ENCODE data around the gene MYB.
A peak's percentile ranks its signal among the peaks of the same experiment; 100 is the strongest.
"Not testable (repeated sequence)": the region's sequence is repeated elsewhere in the genome, so short reads cannot be mapped to it uniquely, and the experiment has no call there.

The MYB gene

GRCh38 chr6:135224037-135224647 lies 43.0 kb downstream of the MYB start:
- no peak for DNase-seq

DNA sequence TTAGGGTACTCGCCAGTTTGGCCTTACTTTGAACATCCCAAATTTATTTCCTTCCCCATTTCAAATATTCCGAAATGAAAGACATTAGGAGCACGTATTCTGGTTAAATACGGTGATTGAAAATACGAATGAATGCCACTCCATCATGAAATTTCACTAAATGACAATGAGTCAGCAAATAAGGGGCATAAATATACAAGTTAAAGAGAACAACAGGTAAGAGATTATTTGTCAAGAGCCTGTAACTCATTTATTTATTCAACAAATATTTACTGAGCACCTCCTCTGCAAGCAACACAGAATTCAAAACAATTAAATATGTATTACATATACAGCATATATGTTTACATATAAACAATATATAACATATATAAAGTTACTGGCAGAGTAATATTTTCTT lies 44.8 kb downstream of the MYB start:
- no peak for DNase-seq

- DNase-seq = no peak
Observed at GRCh38 chr6:135226537-135226936, 45.4 kb downstream of the MYB start.

DNA sequence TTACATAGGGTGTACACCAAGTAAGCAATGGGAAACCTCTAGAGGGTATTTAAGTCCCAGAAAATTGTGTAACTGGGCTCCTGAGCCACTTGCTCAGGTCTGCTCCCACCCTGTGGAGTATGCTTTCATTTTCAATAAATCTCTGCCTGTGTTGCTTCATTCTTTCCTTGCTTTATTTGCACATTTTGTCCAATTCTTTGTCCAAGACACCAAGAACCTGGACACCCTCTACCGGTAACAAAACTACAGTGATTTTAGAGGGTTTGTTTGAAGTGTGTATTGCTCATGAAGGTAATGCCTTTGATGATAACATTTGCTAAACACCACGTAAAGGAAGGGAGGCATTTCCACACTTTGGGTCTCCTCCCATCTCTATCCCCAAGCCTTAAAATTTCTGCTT lies 46.2 kb downstream of the MYB start:
- DNase-seq = no peak

DNA sequence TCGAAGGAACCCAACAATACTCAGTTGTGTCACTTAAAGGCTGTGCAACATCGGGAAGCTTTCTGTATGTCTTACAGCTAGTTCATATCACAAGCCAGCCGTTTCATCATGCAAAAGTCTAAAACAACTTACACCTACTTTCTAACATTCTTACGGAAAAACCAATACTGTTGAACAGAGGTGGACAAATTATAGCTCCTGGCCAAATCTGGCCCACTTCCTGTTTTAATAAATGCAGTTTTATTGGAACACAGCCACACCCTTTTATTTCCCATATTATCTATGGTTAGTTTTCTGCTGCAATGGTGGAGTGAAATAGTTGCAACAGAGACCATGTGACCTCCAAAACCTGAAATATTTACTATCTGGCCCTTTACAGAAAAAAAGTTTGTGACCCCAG lies 46.6 kb downstream of the MYB start:
- DNase-seq = no peak

DNA sequence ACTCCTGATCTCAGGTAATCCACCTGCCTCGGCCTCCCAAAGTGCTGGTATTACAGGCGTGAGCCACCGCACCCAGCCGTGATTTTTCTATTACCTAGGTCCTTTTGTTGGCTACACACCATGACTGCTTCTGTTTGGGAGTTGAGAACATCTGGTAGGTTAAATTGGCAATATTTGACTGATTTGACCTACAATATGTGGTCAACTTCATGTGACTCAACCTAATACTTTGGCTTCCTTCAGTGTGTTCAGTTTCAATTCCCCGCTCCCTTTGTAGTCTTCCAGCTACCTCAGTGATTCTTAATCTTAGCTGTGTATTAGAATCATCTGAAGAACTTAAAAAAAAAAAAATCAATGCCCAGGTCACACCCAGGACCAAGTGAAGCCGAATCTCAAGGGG lies 47.4 kb downstream of the MYB start:
- DNase-seq = no peak

- DNase-seq = no peak
Observed at GRCh38 chr6:135229996-135230395, 48.9 kb downstream of the MYB start.

GRCh38 chr6:135230711-135231468 lies 49.8 kb downstream of the MYB start:
- DNase-seq = no peak

DNA sequence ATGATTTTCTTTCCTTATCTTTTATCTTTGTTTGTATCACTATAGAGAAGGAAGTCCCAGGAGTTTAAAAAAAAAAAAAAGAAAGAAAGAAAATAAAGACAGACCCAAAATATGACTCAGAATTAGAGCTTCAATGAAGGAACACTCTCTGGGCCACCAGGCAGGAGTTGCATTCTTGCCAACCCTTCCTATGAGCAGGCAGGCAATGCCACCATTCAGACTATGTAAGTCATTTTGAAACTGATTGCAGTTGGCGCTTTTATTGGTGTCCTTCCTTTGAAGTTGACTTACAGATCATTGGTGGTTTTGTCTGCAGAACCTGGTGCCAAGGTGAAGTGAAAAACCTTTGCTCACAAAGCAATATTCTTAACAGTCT lies 50.3 kb downstream of the MYB start:
- no peak for DNase-seq

DNA sequence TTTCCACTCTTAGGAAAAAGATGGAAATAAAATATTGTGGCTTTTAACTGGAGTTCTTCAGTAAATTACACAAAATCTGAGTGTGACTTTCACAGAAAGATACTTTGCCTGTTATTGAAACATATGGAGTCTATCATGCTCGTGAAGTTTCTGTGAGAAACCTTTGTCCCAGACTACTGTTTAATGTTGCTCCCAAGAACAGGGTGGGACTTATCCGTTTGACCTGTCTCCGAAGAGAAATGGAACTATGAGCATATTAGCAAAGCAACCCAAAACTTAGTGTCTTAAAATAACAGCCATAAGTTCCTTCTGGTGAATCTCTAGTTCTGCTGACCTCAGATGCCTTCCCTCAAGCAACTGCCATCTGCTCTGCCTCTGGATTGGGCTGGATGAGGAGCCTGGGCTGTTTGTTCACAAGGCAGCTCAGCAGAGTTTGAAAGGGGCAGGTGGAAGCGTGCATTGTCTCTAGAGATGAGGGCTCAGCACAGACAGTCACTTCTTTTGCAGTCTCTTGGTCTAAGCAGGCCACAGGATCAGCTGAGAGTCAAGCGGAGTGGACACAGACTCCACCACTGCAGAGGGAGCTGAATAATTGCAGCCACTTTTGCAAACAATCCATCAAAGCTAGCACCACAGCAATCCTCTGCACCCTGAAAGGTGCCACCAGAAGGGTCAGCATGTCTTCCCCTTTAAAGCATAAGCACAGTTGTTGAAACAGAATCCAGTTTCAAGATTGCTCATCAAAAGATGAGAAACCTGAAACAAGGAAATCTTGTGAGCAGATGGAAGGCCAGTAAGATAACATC lies 52.8 kb downstream of the MYB start:
- DNase-seq = no peak

DNA sequence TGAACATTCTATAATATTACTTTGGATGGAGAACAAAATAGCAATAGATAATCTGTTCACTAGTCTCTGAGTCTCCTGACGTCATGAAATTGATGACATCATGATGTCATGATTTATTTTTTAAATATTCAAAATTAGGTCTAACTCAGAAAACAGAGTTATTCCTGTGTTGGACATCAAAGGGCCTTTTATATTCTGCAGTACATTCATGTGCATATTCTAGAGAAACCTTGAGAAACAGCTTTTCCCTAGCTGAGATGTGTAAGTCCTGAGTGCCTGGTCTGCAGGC lies 53.3 kb downstream of the MYB start:
- no peak for DNase-seq

- DNase-seq = no peak
Observed at GRCh38 chr6:135235716-135236115, 54.6 kb downstream of the MYB start.

DNA sequence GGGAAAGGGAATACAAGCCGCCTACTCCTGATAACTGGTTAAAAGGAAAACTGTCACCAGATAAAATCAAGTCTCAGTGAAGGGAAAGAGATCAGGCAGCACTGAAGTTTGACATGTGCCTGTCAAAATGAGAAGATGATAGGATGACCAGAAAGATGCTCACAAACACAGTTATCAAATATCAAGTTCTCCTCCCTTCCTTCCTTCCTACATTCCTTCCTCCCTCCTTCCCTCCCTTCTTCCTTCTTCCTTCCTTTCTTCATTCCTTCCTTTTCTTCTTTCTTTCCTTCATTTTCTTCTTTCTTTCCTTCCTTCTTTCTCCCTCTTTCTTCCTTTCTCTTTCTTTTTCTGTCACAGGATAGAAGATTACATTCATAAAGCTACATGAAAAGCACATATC lies 55.2 kb downstream of the MYB start:
- DNase-seq = no peak

DNA sequence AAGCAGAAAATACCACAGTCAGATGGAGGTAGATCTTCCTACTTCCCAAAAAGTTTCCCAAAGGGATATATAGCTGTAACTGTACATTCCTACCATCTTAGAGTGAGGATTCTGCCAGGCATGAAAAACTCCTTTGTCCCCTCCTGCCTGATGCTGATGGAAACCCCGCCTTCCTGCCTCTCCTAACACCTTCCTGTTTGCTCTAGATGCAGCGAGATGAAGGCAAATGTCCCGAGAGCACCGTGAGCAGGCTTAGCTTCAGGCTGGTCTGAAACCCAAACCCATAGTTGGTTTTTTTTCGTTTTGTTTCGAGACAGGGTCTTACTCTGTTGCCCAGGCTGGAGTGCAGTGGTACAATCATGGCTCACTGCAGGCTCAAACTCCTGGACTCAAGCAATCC lies 55.6 kb downstream of the MYB start:
- DNase-seq = no peak

DNA sequence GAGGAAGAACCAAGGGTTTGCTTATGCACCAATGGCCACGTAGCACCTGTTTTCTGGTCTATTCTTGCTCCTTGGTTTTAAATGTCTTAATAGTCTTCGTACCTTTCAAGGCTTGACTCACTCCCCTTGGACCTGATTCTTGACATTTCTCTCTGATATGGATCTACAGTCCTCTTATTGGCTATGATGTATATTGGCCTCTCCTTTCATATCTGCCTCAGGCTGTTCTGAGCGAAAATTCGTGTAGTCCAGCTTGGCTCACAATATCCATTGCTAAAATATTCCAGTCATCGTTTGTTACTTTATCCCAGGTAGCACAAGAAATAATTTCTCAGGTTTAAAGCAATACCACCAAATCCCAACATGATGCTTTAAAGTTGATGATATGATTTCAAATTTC lies 59.6 kb downstream of the MYB start:
- no peak for DNase-seq

DNA sequence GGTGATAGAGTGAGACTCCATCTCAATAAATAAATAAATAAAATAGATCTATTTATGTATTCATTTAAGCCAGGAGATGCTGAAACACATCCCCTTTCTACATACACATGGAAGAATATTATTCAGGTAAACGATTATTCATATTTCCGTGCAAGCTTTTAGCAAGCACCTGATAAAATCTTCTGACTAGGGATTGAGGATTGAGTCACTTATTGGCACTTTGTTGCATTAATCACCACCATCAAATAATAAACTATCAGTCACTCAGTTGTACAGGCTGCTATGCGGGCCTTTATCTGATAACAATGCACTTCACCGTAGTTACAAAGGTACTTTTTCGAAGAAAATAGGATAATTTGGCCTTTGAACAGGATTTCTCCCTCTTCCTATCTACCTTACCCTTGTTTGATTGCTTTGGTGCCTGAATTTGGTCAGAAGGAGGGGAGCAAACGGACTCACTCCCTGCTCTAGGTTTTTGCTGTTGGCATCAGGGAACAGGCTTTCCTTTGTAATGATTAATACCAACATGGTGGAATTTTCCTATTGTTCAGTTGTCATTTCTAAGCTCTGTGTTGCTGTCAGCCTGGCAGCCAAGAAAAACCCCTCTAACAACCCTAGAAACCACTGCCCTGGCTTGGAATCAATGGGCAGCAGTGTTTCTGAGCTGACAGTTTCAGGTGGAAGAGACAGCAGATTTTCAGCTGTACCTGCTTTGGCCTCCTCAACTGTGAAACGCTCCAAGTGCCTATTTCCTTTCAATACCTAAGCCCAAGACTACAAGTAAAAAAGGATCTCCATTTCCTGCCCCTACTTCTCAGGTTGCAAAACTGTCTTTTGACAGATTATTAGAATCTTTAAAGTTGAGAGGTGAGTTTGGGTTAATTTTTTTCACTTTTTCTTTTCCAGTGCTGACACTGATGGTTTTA lies 63.0 kb downstream of the MYB start:
- no peak for DNase-seq

DNA sequence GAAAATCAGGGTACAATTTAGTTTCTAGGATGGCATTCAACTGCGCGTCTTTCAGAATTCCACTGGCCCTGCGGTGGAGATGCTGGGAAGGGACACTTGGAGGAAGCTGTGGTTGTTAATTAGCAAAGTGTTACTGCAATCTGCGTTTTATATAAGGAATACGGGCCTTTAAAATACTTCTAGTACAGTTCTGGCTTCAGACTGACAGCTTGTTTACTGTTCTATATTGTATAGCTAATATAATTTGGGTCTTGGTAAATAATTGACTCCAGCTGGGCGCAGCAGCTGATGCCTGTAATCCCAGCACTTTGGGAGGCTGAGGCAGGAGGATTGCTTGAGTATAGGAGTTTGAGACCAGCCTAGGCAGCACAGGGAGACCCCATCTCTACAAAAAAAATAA lies 63.7 kb downstream of the MYB start:
- DNase-seq = no peak

- DNase-seq = not testable (repeated sequence)
Observed at GRCh38 chr6:135246412-135247012, 65.4 kb downstream of the MYB start.

GRCh38 chr6:135250234-135250633 lies 69.1 kb downstream of the MYB start:
- DNase-seq = peak; percentile 7

DNA sequence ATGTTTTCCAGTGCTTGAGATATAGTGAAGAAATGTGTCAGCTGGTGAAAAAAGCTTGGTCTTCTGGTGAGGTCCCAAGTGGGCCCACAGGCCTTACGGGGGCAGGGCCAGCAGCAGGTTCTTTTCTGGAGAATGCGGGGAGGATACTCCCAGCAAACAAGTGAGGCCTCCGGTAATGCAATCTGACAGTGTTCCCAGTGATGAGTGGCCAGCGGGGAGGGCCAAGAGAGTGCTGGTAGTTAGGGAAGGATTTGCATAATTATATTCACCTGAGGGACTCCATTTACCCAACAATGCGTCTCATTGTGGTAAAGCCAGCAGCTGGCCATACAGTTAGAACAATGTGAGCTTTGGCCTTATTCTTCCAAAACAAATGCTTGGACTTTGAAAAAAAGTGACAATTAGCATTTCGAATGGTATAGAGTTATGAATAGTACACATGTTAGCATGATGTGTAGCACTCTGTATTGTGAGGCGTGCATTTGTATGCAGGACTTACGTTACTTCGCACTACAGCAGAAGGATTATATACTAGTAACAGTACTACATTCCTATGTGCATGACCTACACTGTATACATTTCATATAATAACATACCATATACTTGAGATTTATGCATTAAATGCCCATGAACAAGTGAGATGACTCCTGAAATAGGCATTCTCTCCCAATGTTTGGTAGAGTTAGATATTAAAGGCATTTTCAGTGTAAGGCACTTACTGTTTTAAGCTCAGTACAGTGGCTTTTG lies 69.8 kb downstream of the MYB start:
- no peak for DNase-seq

DNA sequence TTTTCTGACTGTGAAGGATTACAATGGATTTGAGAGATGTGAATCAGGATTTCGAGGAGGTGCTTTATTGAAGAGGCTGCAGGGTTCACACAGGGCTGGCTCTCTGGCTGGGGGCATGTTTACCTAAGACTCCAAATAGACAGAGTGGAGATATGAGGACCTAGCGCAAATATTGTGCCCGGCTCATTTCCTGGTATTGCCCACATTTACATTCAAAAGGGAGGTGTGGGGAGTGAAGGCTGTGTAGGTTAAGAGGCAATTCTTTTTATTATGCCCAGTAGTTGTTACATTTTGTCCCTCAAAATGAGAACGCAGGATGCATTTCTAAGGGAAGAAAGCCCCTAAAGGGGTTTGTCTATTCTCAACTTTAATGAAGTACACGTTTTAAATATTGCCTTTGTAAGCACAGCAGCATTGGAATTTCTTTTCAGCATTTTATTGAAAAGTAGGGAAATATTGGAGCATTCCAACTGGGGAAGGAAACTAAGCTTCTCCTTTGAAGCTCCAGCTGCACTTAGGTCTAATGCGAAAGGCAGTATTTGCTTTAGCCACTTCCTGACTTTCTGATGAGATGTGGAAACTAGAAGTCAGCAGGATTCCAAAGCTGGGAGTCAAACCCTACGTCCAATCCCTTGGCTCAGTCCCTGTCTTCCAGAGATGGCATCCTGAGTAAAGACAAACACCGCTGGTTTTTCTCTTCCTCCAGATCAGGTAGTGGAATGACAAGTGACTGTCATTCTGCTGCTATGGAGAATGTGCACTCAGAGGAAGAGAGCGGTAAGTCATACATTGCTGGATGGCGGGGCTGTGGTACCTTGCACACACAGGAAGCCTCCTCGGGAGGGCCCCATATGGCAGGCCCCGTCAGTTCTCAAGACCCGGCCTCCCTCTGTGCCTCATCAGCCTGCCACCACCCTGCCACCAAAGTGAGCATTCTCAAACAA lies 70.7 kb downstream of the MYB start:
- no peak for DNase-seq
